Hematopoietic multipotent progenitor cell treated with erythropoietin and hydrocortisone succinate and interleukin-3 and kit ligand, for 15 days (in vitro differentiated cells): ENCODE measurements around the gene SCAPER.
"Not testable (repeated sequence)": the region's sequence is repeated elsewhere in the genome, so short reads cannot be mapped to it uniquely, and the experiment has no call there.

Source experiments
- DNase-seq: peaks from one replicate; pipeline ENCODE4 v3.0.0-alpha.2; 2015; ENCODE audit warnings: low spot score

SCAPER gene

DNA sequence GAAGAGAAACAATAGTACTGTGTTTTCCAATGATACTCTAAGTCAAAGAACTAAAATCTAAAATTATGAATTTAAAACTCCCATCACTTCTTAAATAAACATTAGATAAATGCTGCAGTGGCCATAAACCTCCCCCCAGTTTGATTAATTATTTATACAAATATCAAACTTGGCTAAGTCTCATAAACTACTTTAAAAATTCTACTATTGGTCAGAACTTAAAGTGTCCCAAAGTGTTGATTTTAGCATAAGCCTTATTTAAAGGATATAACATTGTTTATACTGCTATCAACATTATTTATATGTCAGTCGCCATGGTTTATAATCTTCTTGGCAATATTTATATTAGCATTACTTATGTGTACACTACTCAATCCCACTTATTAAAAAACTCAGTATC lies 132.4 kb downstream of the SCAPER start:
- no peak for DNase-seq

DNA sequence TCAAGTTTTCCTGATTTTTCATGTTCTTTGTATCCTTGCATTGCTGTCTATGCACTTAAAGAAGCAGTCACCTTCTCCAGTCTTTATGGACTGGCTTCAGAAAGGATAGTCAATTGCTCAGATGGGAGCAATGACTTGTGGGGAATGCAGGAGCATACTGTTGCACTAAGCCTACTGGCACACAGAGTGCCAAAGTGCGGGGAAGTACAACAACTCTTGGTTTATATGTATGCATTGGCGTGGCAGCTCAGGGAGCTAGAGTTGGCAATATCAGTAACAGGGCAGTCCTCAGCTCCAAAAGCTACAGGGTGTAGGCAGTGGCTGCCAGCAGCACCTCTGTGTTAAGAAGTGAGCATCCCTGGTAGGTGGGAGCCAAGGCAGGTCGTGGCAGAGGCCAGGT lies 141.1 kb downstream of the SCAPER start:
- DNase-seq = no peak

DNA sequence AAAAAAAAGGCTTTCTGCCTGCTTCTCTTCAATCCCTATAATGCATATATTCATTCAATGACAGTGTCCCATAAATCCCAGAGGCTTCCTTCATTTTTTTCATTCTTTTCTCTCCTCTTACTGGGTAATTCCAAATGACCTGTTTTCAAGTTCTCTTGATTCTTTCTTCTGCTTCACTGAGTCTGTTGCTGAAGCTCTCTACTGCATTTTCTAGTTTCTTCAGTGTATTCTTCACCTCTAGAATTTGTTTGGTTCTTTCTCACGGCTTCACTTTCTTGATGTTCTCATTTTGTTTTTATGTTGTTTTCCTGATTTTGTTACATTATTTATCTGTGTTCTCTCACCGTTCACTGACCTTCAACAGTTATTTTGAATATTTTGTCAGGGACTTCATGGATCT lies 141.6 kb downstream of the SCAPER start:
- no peak for DNase-seq

DNA sequence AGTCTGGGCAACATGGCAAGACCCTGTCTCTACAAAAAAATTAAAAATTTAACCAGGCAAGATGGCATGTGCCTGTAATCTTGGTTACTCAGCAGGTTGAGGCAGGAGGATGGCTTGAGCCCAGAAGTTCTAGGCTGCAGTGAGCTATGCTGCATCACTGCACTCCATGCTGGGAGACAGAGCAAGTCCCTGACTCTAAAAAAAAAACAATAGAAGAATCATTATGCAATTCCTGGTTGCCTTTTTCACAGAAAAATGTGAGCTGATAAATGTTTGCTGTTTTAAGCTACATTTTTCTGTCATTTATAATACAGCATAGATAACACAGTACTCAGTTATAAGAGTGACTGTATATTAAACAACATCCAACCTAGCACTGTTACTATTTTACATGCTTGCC lies 148.8 kb downstream of the SCAPER start:
- no peak for DNase-seq

DNA sequence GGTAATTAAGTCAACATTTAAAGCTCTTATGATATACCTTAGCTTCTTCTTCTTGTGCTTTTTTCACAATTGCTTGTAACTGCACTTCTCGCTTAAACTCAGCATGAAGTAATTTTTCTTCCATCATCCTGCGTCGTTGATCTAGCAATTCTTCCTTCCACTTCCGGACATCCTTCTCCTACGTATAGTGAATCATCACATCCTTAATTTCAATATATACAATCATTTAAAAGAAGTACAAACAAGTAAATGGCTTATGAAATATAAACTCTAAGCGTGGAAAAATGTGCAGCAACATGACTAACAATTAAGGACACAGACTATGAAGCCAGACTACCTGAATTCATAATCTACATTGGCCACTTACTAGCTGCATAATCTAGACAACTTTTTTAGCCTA lies 151.4 kb downstream of the SCAPER start:
- no peak for DNase-seq

DNA sequence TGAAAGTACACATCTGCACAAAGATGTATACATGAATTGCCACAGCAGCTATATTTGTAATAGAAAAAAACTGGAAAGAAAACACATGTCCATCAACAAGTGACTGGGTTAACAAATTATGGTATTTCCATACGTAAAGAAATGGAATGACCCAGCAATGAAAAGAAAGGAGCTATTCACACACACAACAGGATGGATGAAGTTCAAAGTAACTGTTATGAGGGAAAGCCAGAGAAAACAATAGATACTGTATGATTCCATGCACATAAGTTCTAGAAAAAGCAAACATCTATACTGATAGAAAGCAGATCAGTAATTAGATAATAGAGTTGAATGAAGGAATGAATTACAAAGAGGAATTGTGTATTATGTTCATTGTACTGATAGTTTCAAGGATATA lies 152.0 kb downstream of the SCAPER start:
- DNase-seq = no peak

DNA sequence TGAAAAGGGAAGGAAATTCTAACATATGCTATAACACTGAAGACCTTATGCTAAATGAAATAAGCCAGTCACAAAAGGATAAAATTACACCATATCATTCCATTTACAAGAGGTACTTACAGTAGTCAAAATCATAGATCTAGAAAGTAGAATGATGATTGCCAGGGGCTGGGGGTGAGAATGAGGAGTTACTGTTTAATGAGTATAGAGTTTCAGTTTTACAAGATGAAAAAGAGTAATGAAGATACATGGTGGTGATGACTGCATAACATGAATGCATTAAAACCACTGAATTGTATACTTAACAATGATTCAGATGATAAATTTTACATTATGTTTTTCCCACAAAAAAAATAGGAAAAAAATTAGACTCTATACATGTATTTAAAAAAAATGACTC lies 152.6 kb downstream of the SCAPER start:
- no peak for DNase-seq

DNA sequence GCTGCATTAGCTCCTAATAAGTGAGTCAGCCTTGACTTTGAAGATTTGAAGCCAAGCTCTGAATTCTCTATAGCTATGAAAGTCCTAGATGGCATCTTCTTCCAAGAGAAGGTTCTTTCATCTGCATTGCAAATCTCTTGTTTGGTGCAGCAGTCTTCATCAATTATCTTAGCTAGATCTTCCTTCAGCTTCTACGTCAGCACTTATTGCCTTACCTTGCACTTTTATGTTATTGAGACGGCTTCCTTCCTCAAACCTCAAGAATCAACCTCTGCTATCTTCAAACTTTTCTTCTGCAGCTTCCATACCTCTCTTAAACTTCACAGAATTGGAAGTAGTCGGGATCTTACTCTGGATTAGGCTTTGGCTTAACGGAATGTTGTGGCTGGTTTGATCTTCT lies 167.6 kb downstream of the SCAPER start:
- no peak for DNase-seq

DNA sequence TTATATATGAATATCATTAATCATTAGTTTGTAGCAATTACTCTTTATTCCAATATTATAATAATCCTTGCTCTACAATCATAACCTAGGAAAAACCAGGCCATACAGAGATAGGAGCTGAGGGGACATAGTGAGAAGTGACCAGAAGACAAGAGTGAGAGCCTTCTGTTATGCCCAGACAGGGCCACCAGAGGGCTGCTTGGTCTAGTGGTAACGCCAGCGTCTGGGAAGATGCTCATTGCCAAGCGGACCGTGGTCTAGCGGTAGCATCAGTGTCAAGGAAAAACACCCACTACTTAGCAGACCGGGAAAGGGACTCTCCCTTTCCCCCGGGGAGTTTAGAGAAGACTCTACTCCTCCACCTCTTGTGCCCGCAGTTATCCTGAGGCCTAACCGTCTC lies 172.8 kb downstream of the SCAPER start:
- DNase-seq = not testable (repeated sequence)

DNA sequence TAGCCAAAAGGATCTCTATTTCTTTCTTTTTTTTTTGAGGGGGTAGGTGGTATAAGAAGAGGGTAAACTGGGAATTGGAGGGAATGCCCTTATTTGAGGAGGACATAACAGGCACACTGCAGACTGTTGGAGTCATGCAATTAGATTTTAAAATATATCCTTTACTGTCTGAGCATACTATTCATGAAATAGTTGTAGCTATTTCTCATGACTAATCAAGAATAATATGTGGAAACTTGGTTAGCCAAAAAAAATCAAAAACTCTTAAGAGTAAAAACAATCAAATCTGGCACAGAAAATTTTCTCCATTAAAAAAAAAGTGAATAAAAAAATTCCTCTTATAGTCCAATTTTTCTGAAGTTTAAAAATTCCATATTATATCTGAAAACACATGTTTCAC lies 174.9 kb downstream of the SCAPER start:
- DNase-seq = no peak

DNA sequence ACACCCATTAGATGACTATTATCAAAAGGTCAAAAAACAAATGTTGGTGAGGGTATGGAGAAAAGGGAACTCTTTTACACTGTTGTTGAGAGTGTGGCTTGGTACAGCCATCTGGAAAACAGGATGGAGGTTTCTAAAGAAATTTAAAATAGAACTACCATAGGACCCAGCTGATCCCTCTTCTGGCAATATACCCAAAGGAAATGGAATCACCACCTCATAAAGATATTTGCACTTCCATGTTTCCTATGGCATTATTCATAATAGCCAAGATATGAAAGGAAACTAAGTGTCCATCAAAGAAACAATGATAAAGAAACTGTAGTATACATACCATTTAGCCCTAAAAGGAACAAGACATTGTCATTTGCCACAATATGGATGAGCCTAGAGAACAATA lies 186.3 kb downstream of the SCAPER start:
- DNase-seq = no peak

DNA sequence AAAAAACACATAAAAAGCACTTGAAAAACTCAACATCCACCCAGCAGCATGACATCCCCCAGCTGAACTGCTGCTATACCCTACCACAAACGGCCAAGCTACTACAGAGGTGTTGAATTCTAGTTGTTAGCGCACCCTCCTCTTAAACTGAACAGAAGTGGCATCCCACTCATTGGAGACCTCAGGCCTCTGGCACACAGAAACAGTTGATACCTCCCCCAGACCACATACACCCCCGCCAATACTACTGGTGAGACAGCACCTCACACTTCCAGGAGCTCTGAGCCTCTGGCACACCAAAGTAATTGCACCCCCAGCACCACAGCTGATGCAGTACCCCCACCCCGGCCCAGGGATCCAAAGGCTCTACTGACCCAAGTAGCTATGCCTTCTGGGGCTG lies 190.2 kb downstream of the SCAPER start:
- no peak for DNase-seq

DNA sequence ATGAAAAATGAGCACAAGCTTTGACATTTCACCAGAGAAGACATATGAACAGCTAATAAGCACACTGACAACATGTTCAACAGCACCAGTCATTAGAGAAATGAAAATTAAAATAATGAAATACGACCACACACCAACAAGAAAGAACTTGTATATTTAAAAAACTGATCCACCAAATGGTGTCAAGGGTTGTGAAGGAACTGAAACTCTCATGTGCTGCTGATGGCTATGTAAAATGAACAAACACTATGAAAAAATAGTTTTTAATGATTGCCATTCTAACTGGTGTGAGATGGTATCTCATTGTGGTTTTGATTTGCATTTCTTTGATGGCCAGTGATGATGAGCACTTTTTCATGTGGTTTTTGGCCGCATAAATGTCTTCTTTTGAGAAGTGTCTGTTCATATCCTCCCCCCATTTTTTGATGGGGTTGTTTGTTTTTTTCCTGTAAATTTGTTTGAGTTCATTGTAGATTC lies 193.8 kb downstream of the SCAPER start:
- no peak for DNase-seq

DNA sequence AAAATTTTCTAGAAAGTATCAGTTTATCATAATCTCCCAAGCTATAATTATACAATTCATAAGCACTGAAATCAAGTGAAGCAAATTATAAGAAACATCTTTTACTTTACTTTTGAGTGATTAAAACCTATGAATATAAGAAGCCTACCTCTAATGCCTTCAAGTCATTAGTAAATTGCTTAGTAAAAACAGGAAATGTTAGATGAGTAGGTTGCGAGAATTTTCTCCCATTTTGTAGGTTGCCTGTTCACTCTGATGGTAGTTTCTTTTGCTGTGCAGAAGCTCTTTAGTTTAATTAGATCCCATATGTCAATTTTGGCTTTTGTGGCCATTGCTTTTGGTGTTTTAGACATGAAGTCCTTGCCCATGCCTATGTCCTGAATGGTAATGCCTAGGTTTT lies 201.1 kb downstream of the SCAPER start:
- not testable (repeated sequence) for DNase-seq

DNA sequence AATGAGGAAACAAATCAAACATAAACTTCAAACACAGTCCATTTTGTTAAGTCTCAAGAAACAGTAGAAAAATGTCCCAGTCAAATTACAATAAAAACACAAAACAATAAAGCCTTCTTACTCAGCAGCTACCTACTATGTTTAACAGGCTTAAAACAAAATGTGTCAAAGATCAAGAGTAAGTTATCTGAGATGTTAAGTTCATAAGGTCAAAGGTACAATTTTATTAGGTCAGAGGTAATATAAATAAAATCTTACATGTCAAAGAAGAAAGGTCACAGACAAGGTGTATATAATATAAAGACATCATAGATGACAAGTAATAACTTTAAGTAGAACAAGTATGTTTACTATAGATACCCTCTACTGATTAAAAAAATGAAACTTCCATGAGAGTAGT lies 208.3 kb downstream of the SCAPER start:
- DNase-seq = no peak

DNA sequence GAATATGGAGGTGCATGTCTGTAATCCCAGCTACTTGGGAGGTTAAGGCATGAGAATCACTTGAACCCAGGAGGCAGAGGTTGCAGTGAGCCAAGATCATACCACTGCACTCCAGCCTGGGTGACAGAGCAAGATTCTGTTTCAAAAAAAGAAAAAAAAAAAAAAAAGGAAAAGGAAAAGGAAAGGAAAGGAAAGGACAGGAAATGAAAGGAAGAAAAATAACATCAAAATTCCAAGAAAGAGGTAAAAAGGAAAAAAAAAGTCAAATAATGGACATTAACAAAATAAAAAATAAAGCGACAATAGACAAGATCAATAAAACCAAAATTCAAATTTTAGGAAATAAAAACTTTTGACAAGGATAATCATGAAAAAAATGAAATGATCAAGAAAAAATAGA lies 212.6 kb downstream of the SCAPER start:
- DNase-seq = not testable (repeated sequence)

DNA sequence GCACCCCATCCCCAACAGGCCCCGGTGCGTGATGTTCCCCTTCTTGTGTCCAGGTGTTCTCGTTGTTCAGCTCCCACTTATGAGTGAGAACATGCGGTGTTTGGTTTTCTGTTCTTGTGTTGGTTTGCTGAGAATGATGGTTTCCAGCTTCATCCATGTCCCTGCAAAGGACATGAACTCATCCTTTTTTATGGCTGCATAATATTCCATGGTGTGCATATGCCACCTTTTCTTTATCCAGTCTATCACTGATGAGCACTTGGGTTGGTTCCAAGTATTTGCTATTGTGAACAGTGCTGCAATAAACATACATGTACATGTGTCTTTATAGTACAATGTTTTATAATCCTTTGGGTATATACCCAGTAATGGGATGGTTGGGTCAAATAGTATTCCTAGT lies 217.5 kb downstream of the SCAPER start:
- not testable (repeated sequence) for DNase-seq

DNA sequence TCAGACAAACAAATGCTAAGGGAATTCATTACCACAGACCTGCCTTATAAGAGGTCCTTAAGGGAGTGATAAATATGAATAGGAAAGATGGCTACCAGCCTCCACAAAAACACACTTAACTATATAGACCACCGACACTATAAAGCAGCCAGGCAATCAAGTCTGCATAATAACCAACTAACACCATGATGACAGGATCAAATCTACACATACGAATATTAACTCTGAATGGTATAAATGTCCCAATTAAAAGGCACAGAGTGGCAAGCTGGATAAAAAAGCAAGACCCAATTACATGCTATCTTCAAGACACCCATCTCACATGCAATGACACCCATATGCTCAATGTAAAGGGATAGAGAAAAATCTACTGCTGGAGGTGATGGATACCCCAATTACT lies 221.1 kb downstream of the SCAPER start:
- DNase-seq = no peak

DNA sequence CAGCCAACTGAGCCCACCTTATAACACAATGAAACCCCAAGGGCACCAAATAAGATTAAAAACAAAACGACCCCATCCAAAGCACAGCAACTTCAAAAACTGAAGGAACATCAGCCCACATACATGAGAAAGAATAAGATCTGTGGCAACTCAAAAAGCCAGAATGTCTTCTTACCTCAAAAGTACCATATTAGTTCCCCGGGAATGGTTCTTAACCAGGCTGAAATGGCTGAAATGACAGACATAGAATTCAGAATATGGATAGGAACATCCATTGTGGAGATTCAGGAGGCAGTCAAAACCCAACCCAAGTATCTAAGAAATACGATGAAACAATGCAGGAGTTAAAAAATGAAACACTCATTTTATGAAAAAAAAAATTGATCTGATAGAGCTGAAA lies 222.3 kb downstream of the SCAPER start:
- DNase-seq = no peak

DNA sequence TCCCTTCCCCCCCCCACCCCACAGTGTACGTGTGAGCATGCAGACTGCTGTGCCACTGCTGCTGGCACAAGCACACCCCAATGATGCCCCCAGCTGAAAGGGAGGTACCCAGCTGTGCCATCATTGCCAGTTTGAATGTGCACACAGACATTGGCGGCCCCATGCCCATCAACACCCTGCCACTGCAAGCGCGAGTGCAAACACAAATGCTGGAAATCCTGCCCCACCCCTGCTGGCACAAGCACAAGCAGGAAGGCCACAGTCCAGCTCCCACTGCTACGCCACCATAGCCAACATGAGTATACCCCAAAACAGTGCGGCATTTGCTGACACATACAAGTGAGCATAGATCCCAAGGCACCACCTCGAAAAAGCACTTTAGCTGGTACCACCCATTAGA lies 222.9 kb downstream of the SCAPER start:
- DNase-seq = no peak

DNA sequence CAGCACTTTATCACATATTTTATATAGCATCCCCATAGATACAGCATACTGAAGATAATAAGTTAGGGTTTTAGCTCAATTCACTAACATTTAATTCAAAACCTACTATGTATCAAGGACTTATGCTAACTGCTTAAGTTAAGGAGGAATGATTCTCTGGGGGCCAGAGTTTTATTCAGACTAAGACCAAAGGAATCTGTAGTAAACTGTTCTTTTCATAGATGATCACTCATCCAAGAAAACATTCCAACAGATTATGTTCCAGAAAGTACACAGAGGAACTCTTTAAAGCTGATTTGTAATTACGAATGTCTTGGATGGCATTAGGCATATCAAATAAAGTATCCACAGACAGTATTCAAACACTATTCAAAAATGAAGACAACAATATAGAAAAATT lies 226.4 kb downstream of the SCAPER start:
- DNase-seq = no peak

DNA sequence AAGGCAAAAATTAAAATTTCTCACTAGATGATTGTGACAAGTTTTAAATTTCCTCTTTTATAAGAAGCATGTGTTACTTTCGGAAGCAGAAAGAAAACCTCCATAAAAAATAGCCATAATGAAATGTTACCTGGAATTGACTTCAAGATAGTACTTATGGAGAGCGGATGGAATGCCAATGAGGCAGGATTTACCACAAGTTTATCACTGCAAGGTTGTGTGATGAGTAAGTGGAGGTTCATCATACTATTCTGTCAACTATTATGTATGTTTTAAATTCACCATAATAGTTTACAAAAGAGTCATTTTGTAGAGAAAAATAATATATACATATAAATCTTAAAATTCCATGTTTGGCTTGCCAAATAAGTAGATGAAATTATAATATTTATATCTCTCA lies 230.3 kb downstream of the SCAPER start:
- no peak for DNase-seq

DNA sequence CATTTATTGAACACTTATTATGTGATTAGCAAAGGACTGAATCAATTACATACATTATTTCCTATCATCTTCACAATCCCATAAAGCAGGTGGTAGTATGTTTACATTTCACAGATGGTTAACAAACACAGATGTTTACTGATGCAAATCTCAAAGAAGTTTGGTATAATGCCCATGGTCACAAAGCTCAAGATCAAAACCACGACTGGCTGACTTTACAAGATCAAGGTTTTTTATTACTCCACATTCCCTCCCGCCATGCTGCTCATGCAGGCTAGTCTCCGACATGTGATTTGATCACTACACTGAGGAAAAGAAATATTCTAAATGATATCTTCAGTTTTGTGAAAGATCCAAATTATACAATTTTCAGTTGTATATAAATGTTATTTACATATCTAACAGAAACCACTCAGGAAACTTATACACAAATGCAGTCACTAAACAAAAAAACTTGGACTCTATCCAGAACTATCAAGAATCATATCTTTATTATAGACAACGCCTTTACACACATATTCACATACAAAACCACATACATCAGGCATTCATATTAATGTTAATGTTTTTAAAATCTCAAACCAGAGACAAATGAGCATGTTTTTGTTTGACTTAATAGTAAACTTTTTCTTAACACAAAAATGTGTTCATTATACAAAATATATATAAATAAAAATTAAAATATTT lies 235.5 kb downstream of the SCAPER start:
- no peak for DNase-seq

DNA sequence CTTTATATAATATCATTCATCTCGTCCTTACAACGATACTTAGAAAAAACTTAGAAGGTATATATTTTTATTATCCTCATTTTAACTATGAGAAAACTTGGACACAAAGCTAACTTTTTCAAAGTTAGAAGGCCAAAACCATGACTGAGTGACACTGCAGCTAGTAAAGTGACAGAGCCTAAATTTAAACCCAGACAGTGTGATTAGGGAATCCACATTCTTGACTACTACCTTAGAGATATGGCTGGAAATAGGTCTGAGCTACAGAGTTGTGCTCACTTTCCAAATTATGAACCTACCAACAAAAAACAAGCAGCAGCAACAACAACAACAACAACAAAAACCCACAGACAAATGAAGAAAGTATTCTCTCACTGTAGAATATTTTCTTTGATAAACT lies 236.2 kb downstream of the SCAPER start:
- DNase-seq = no peak
